Endothelial cell of umbilical vein (primary cell): ENCODE measurements around the gene PCNX4. TPM values are rescaled to one million over a fixed set of nuclear protein-coding genes. Genes with fewer than 3 reads are reported as not detected.

Experiments used
- BruUV-seq: library from RNA; stranded (reverse); fragments of 400-500 nt; replicated peaks from 2 replicates; lab custom pipeline; 2021; lab: Mats Ljungman, UMichigan
- CTCF ChIA-PET: fragments of 300-600, 350-600 bp; sonication (Branson Sonifier 250); formaldehyde crosslinking; loops from one replicate; lab custom pipeline; 2021; ENCODE audit warnings: antibody characterized with exemption, inconsistent platforms; lab: Charles Lee
- POLR2A ChIA-PET: fragments of 300-600, 350-600 bp; sonication (Branson Sonifier 250); formaldehyde crosslinking; loops from one replicate; lab custom pipeline; 2021; ENCODE audit warnings: antibody characterized with exemption, inconsistent platforms; lab: Charles Lee
- DNase-seq: peaks from one replicate; pipeline ENCODE4 v3.0.0-alpha.2; 2011; ENCODE audit warnings: low read depth, low spot score
- FAIRE-seq: peaks from 2 replicates; lab custom pipeline; 2011; peaks lifted over from hg19 to GRCh38; lab: Jason Lieb, UNC
- H2AFZ ChIP-seq: 2 replicates; pipeline ENCODE4 v1.6.0; 2012; ENCODE audit warnings: low read depth, low read length, control low read depth, inconsistent platforms
- H3K27ac ChIP-seq: 2 replicates; pipeline ENCODE4 v1.5.1; 2011; ENCODE audit warnings: low read depth, mild to moderate bottlenecking, control low read depth, low read length, moderate library complexity; ENCODE audit not compliant: insufficient read depth
- H3K27me3 ChIP-seq, 2 experiments: 2 replicates each; pipeline versions ENCODE4 v1.6.0 to v1.6.1; 2011; ENCODE audit warnings: low read length in 2 of 2, mixed read lengths in 1 of 2; ENCODE audit not compliant: control insufficient read depth in 2 of 2, insufficient read depth in 2 of 2
- H3K36me3 ChIP-seq, 2 experiments: 2 replicates in 1 of 2; 3 replicates in 1 of 2; pipeline ENCODE4 v1.5.1; 2011; ENCODE audit warnings: low read length in 2 of 2, mild to moderate bottlenecking in 1 of 2, moderate library complexity in 1 of 2; ENCODE audit not compliant: control insufficient read depth in 2 of 2, insufficient read depth in 2 of 2; ENCODE audit errors: extremely low read depth in 1 of 2
- H3K4me1 ChIP-seq: 3 replicates; pipeline ENCODE4 v1.5.1; 2011; ENCODE audit warnings: mild to moderate bottlenecking, low read length; ENCODE audit not compliant: control insufficient read depth, insufficient read depth; ENCODE audit errors: extremely low read depth
- H3K4me2 ChIP-seq: 2 replicates; pipeline ENCODE4 v1.6.1; 2011; ENCODE audit warnings: low read length, control low read depth, mixed read lengths; ENCODE audit not compliant: insufficient read depth
- H3K4me3 ChIP-seq, 3 experiments: fragments of 200-600 bp in 1 of 3; sonication (generic), shearing (Covaris generic) in 1 of 3; replicated peaks in 1 of 3; 2 replicates each; pipeline ENCODE4 v1.5.1; 2011 to 2016; ENCODE audit warnings: control low read depth in 3 of 3, low read length in 3 of 3, mild to moderate bottlenecking in 2 of 3, inconsistent platforms in 1 of 3, low read depth in 1 of 3, moderate library complexity in 1 of 3; ENCODE audit not compliant: insufficient read depth in 1 of 3
- H3K79me2 ChIP-seq: 2 replicates; pipeline ENCODE4 v1.6.0; 2012; ENCODE audit warnings: low read length, inconsistent platforms; ENCODE audit not compliant: control insufficient read depth, insufficient read depth
- H3K9ac ChIP-seq: replicated peaks from 2 replicates; pipeline ENCODE3; 2011; ENCODE audit warnings: low read length, control low read depth; ENCODE audit not compliant: insufficient read depth; ENCODE audit errors: extremely low read depth
- H3K9me1 ChIP-seq: replicated peaks from 3 replicates; pipeline ENCODE4 v1.6.0; 2011; ENCODE audit warnings: mild to moderate bottlenecking, low read length; ENCODE audit not compliant: control insufficient read depth, insufficient read depth; ENCODE audit errors: extremely low read depth
- H3K9me3 ChIP-seq: replicated peaks from 2 replicates; pipeline ENCODE4 v1.5.1; 2012; ENCODE audit warnings: low read length, inconsistent platforms; ENCODE audit not compliant: control insufficient read depth, insufficient read depth
- H4K20me1 ChIP-seq: replicated peaks from 2 replicates; pipeline ENCODE3; 2011; ENCODE audit warnings: mild to moderate bottlenecking, low read length; ENCODE audit not compliant: control insufficient read depth, insufficient read depth; ENCODE audit errors: extremely low read depth
- CTCF ChIP-seq, 2 donors: IDR thresholded peaks; 1 replicate in 1 of 2; 2 replicates in 1 of 2; pipeline ENCODE4 v1.5.1; 2011; ENCODE audit warnings: low read length in 2 of 2, mild to moderate bottlenecking in 2 of 2, moderate library complexity in 2 of 2, control low read depth in 1 of 2, inconsistent platforms in 1 of 2, low read depth in 1 of 2; ENCODE audit not compliant: insufficient read depth in 1 of 2; ENCODE audit errors: extremely low read depth in 1 of 2
- EZH2 ChIP-seq: IDR thresholded peaks from 2 replicates; pipeline ENCODE4 v1.6.1; 2012; ENCODE audit warnings: borderline replicate concordance, low read depth, mild to moderate bottlenecking, moderate library complexity, low read length, inconsistent platforms; ENCODE audit not compliant: severe bottlenecking
- FOS ChIP-seq: IDR thresholded peaks from 2 replicates; pipeline ENCODE4 v1.6.1; 2011; ENCODE audit warnings: mild to moderate bottlenecking, low read length, moderate library complexity, borderline replicate concordance; ENCODE audit not compliant: insufficient read depth
- GATA2 ChIP-seq: IDR thresholded peaks from 2 replicates; pipeline ENCODE4 v1.7.0; 2011; ENCODE audit warnings: low read depth, mild to moderate bottlenecking, moderate library complexity, mixed read lengths, low read length; ENCODE audit not compliant: insufficient read length, insufficient read depth
- JUN ChIP-seq: IDR thresholded peaks from 2 replicates; pipeline ENCODE4 v1.6.1; 2011; ENCODE audit warnings: borderline replicate concordance, low read depth; ENCODE audit not compliant: insufficient read length, insufficient read depth
- MAX ChIP-seq: IDR thresholded peaks from 2 replicates; pipeline ENCODE4 v1.6.1; 2011; ENCODE audit not compliant: insufficient read depth, insufficient read length
- MYC ChIP-seq: IDR thresholded peaks from one replicate; pipeline ENCODE4 v1.6.1; 2011; ENCODE audit warnings: mild to moderate bottlenecking, low read depth, low read length
- POLR2A ChIP-seq: IDR thresholded peaks from 2 replicates; pipeline ENCODE4 v1.6.1; 2012; ENCODE audit warnings: low read depth, mild to moderate bottlenecking, control low read depth, low read length
- POLR2AphosphoS5 ChIP-seq: IDR thresholded peaks from 2 replicates; pipeline ENCODE4 v1.6.1; 2012; ENCODE audit warnings: low read depth, mild to moderate bottlenecking, control low read depth, low read length, moderate library complexity; ENCODE audit not compliant: insufficient read depth
- dilution Hi-C: fragments of 300-500 bp; cut with MboI; formaldehyde crosslinking; loops from one replicate; pipeline ENCODE4 v1.15.0; 2019; ENCODE audit warnings: low sequenced_read_pairs; ENCODE audit not compliant: extremely low pct_ligation_motif_present
- intact Hi-C: fragments of 100-400 bp; cut with micrococcal nuclease; formaldehyde crosslinking; loops from one replicate; pipeline ENCODE4 v1.10.0; 2022
- polyA plus RNA-seq, 4 experiments: library from polyadenylated mRNA; depleted of rRNA in 3 of 4; stranded (reverse) in 3 of 4; unstranded in 1 of 4; fragments of >200 nt; gene quantifications; 2 replicates each; pipeline versions ENCODE4 v1.2.1 to v1.2.3, GENCODE V29; 2011 to 2012; ENCODE audit warnings: missing spikeins in 1 of 4
- total RNA-seq: library from RNA; stranded (reverse); gene quantifications from 2 replicates; pipeline ENCODE4 v1.2.3, GENCODE V29; 2021

The PCNX4 gene
- total and polyA plus RNA-seq, 2 donors (not counting 3 experiments of a cell fraction or from before 2014, with no cell fraction given): 35.5 to 51.6 TPM

- POLR2A ChIA-PET: no interaction called here
- no TSS peak for BruUV-seq
- Histone ChIP-seq H3K79me2 (peaks cover 20% of the 10 kb centered on the region), H3K36me3 (no peaks in the 10 kb centered on the region), H3K4me1 (peaks cover 20% of the 10 kb centered on the region), H2AFZ (no peak overlapping the region), H3K9ac (no peak overlapping the region), H3K9me1 (no peaks in the 10 kb centered on the region), H4K20me1 (no peaks in the 10 kb centered on the region), H3K27me3 (no peaks in the 10 kb centered on the region), H3K4me3 (no peak overlapping the region), H3K27ac (no peak overlapping the region), H3K9me3 (no peaks in the 10 kb centered on the region), H3K4me2 (no peak overlapping the region)
- DNase-seq: no peak
- CTCF ChIA-PET: interaction anchor here (3.0 kb wide), 1 partner anchor 95 kb away, joined by 15 read pairs; no protein-coding TSS in a partner anchor
- intact Hi-C loops (no loop called here), dilution Hi-C loops (no loop called here)
- no peak for TF ChIP-seq POLR2A
- TF ChIP-seq EZH2: no peak
- TF ChIP-seq MYC: no peak
- TF ChIP-seq CTCF (IDR thresholded peaks at IDR 0.05; ENCODE audit: extremely low read depth in 1 of 2, insufficient read depth in 1 of 2, low read depth in 1 of 2, low read length in 2 of 2): no peak
- TF ChIP-seq MAX: no peak
- TF ChIP-seq POLR2AphosphoS5: no peak
- no peak for TF ChIP-seq FOS
- no peak for TF ChIP-seq JUN
- TF ChIP-seq GATA2: no peak
- FAIRE-seq: no peak
Measured at GRCh38 chr14:60089221-60089620, 2.5 kb upstream of the PCNX4 start.
